GM12878 (cell line): ENCODE data around the gene CORO1C. TPM values are rescaled to one million over a fixed set of nuclear protein-coding genes. Genes with fewer than 3 reads are reported as not detected.
A peak's percentile ranks its signal among the peaks of the same experiment; 100 is the strongest.

ENCODE experiments used
- ATAC-seq: fragments of 200-7000 bp; cut with Tn5 transposase; 3 replicates; pipeline ENCODE4 v1.9.1; 2020; ENCODE audit warnings: mild to moderate bottlenecking, moderate library complexity
- BruUV-seq: library from RNA; stranded (reverse); fragments of 400-500 nt; replicated peaks from 2 replicates; lab custom pipeline; 2021; lab: Mats Ljungman, UMichigan
- CTCF ChIA-PET: fragments of 300-600 bp; sonication (Branson Sonifier 250); formaldehyde crosslinking; extraction: SDS; loops from one replicate; lab custom pipeline; 2021; ENCODE audit warnings: inconsistent platforms; lab: Yijun Ruan, JAX
- POLR2A ChIA-PET: fragments of 350-600 bp; formaldehyde crosslinking; extraction: SDS; loops from one replicate; lab custom pipeline; 2021; ENCODE audit warnings: inconsistent platforms; lab: Charles Lee
- RAD21 ChIA-PET: fragments of 300-600 bp; sonication (Branson Sonifier 250); formaldehyde crosslinking; loops from one replicate; lab custom pipeline; 2023; ENCODE audit warnings: antibody characterized with exemption; ENCODE audit not compliant: unreplicated experiment; lab: Charles Lee
- SMC1A ChIA-PET: fragments of 300-600 bp; sonication (Branson Sonifier 250); formaldehyde crosslinking; loops from one replicate; lab custom pipeline; 2023; ENCODE audit not compliant: unreplicated experiment, uncharacterized antibody; lab: Charles Lee
- DNase-seq: peaks from one replicate; pipeline ENCODE4 v3.0.0-alpha.2; 2011; ENCODE audit warnings: low read depth, low spot score
- FAIRE-seq: peaks from 3 replicates; lab custom pipeline; 2011; peaks lifted over from hg19 to GRCh38; lab: Jason Lieb, UNC
- H2AFZ ChIP-seq: 2 replicates; pipeline ENCODE4 v1.6.0; 2011; ENCODE audit warnings: low read depth, low read length, control low read depth; ENCODE audit not compliant: control insufficient read depth
- H3K27ac ChIP-seq: 2 replicates; pipeline ENCODE4 v1.5.1; 2011; ENCODE audit warnings: control low read depth; ENCODE audit not compliant: control insufficient read depth, insufficient read depth
- H3K27me3 ChIP-seq, 2 experiments: replicated peaks in 1 of 2; 2 replicates each; pipeline versions ENCODE4 v1.6.0 to v1.6.1; 2011; ENCODE audit warnings: low read length in 1 of 2; ENCODE audit not compliant: control insufficient read depth in 2 of 2, insufficient read depth in 2 of 2
- H3K36me3 ChIP-seq, 2 experiments: 2 replicates each; pipeline ENCODE4 v1.5.1; 2011; ENCODE audit warnings: low read length in 1 of 2; ENCODE audit not compliant: control insufficient read depth in 2 of 2, insufficient read depth in 2 of 2
- H3K4me1 ChIP-seq: 2 replicates; pipeline ENCODE4 v1.6.1; 2011; ENCODE audit warnings: mild to moderate bottlenecking, low read length, moderate library complexity, mixed read lengths; ENCODE audit not compliant: control insufficient read depth, insufficient read depth
- H3K4me2 ChIP-seq: 2 replicates; pipeline ENCODE4 v1.6.0; 2011; ENCODE audit warnings: control low read depth; ENCODE audit not compliant: control insufficient read depth, insufficient read depth
- H3K4me3 ChIP-seq: fragments of 200-600 bp; sonication (generic); 2 replicates; pipeline ENCODE4 v1.5.1; 2016
- H3K79me2 ChIP-seq: 2 replicates; pipeline ENCODE4 v1.6.0; 2011; ENCODE audit warnings: low read length; ENCODE audit not compliant: control insufficient read depth, insufficient read depth
- H3K9ac ChIP-seq: 2 replicates; pipeline ENCODE4 v1.8.0; 2011; ENCODE audit warnings: low read length, control low read depth, mixed read lengths; ENCODE audit not compliant: control insufficient read depth, insufficient read depth
- H3K9me3 ChIP-seq: replicated peaks from 3 replicates; pipeline ENCODE4 v1.5.1; 2011; ENCODE audit warnings: mild to moderate bottlenecking, low read length; ENCODE audit not compliant: control insufficient read depth, insufficient read depth
- H4K20me1 ChIP-seq: 2 replicates; pipeline ENCODE4 v1.6.0; 2011; ENCODE audit not compliant: control insufficient read depth, insufficient read depth
- CHD4 ChIP-seq: fragments of 200-600 bp; sonication (generic); IDR thresholded peaks from 2 replicates; pipeline ENCODE4 v1.6.1; 2016; ENCODE audit warnings: mild to moderate bottlenecking
- CREM ChIP-seq: IDR thresholded peaks from 2 replicates; pipeline ENCODE4 v1.6.1; 2014; ENCODE audit warnings: antibody characterized with exemption, low read depth
- ETV6 ChIP-seq, 2 experiments: fragments of 450-650 bp in 1 of 2; IDR thresholded peaks in 1 of 2; conservative IDR thresholded peaks in 1 of 2; 2 replicates each; pipeline ENCODE4 v1.6.1; 2014; ENCODE audit warnings: antibody characterized with exemption in 1 of 2, borderline replicate concordance in 1 of 2, low read depth in 1 of 2, mild to moderate bottlenecking in 1 of 2, moderate library complexity in 1 of 2
- FOXK2 ChIP-seq: fragments of 450-650 bp; IDR thresholded peaks from 2 replicates; pipeline ENCODE4 v1.6.1; 2017; ENCODE audit warnings: mild to moderate bottlenecking, moderate library complexity
- FOXM1 ChIP-seq: IDR thresholded peaks from 2 replicates; pipeline ENCODE4 v1.6.1; 2012; ENCODE audit warnings: low read depth, mild to moderate bottlenecking, inconsistent platforms, low read length, moderate library complexity
- KLF5 ChIP-seq: fragments of 450-650 bp; IDR thresholded peaks from 2 replicates; pipeline ENCODE4 v1.6.1; 2014; ENCODE audit warnings: mild to moderate bottlenecking; ENCODE audit not compliant: partially characterized antibody
- MTA2 ChIP-seq: fragments of 450-650 bp; IDR thresholded peaks from 2 replicates; pipeline ENCODE4 v1.6.1; 2016; ENCODE audit warnings: low read depth, mild to moderate bottlenecking, moderate library complexity
- POLR2A ChIP-seq: IDR thresholded peaks from 2 replicates; pipeline ENCODE4 v1.6.1; 2011; ENCODE audit warnings: low read depth, mild to moderate bottlenecking, low read length
- POLR2AphosphoS2 ChIP-seq: IDR thresholded peaks from 2 replicates; pipeline ENCODE4 v1.6.1; 2011; ENCODE audit warnings: low read depth, mild to moderate bottlenecking, low read length, improper control_type of control experiment, moderate library complexity
- ZSCAN29 ChIP-seq: fragments of 450-650 bp; IDR thresholded peaks from 2 replicates; pipeline ENCODE4 v1.6.1; 2017; ENCODE audit warnings: mild to moderate bottlenecking, moderate library complexity
- ZZZ3 ChIP-seq: IDR thresholded peaks from 2 replicates; pipeline ENCODE4 v1.6.1; 2011; ENCODE audit warnings: low read depth; ENCODE audit not compliant: control insufficient read depth, insufficient read length
- WGBS: methylation state at CpG from one replicate; pipeline ENCODE4 v1.1.6; 2016; ENCODE audit warnings: low lambda C conversion rate; ENCODE audit not compliant: insufficient replicate concordance, insufficient coverage; ENCODE audit errors: missing lambda C conversion rate; 5-methylcytosine and 5-hydroxymethylcytosine counted together
- in situ Hi-C: fragments of 300-500 bp; cut with MboI; formaldehyde crosslinking; loops from 9 replicates; pipeline ENCODE4 v1.14.3; 2018; ENCODE audit warnings: mixed read lengths
- intact Hi-C: fragments of 100-400 bp; cut with micrococcal nuclease; formaldehyde crosslinking; loops from one replicate; pipeline ENCODE4 v1.14.2; 2022; ENCODE audit not compliant: unreplicated experiment
- polyA plus RNA-seq, 11 experiments: library from polyadenylated mRNA; depleted of rRNA in 4 of 11; unstranded in 6 of 11; stranded (reverse) in 5 of 11; fragments of >200 nt; fragmentation: Nextera tagmentation in 4 of 11; fragmentation: Illumina TruSeq in 1 of 11; extraction: Ambion mirVana in 4 of 11; extraction: Trizol in 1 of 11; gene quantifications; 1 replicate in 1 of 11; 2 replicates in 10 of 11; pipeline versions ENCODE4 v1.2.1 to v1.2.3, GENCODE V29; 2011 to 2016; ENCODE audit warnings: inconsistent platforms in 2 of 11, missing spikeins in 2 of 11, low read depth in 1 of 11
- total RNA-seq, 4 experiments: library from RNA; depleted of rRNA in 3 of 4; stranded (reverse); fragments of >200 nt in 3 of 4; fragmentation: Illumina TruSeq in 1 of 4; extraction: Trizol in 1 of 4; gene quantifications; 2 replicates each; pipeline versions ENCODE4 v1.2.1 to v1.2.3, GENCODE V29; 2013 to 2021
- TF ChIP-seq, protein P1 (sequence below): fragments of 450-650 bp; IDR thresholded peaks from 2 replicates; pipeline ENCODE4 v1.6.1; 2017; ENCODE audit warnings: mild to moderate bottlenecking, moderate library complexity

CORO1C gene
- total and polyA plus RNA-seq, 10 of the 15 experiments (the other 5 are each of a cell fraction or from before 2014, with no cell fraction given), result 52.7 to 254 (median 171) TPM

DNA sequence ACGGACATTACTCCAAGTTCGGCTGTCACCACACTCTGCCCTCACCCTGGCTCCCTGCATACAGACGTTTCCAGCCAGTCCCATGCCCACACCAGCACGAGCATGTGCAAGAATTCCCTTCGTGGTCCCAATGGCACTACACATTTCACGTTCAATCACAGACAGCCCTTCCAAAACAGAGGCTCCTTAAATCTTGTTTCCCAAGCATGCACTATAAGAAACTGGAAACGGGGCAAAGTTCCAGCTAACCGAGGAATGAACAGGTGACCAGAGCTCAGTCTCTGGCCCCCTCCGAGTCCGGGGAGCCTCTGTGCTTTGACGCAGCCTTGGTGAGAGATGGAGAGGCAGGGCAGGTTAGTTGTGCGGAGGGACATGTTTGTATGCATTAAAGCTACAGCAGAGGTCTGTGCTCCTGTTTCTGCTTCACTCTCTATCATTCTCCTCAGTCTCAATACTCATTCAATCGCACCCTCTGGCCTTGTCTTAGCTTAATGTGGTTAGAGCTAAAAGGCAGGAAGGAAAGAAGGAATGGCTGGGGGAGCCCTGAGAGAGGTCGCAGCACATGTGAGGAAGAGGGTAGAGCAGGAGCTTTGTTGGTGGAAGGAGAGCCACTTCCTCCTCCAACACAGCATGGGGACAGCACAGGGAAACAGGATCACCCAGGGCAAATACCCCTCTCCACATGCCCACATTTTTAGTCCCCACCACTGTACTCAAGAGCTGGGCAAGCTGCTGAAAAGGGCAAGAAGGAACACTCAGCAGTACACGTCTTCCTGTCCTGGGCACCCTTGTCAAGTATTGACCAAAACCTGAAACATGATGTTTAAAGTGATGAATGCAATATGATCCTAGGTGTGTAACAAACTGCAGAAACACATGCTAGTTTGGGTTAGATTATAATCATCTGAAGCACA lies 85.4 kb downstream of the CORO1C start:
- intact Hi-C loops, result no loop called here
- 90% methylated on average over 15 of the region's 15 CpGs for WGBS
- TF ChIP-seq ZZZ3 (no peak), POLR2A (peak; percentile 39; the same call in 1 of the 2 replicates), POLR2AphosphoS2 (peak; percentile 58; the same call in 1 of the 2 replicates)
- H3K36me3 ChIP-seq, result peaks cover 17 to 35% of the 10 kb centered on the region in 2 experiments
- POLR2A ChIA-PET, result interaction anchor here (0.6 to 1.9 kb wide), 4 partner anchors 9 to 192 kb away, joined by 3 to 5 read pairs (median 3); no protein-coding TSS in a partner anchor
- no peaks in the 10 kb centered on the region for H3K79me2 ChIP-seq
- ATAC-seq (no peak), DNase-seq (no peak), FAIRE-seq (peak; percentile 47)
- no peak overlapping the region for H3K9ac ChIP-seq
- no peak overlapping the region for H3K27ac ChIP-seq
- no peak overlapping the region for H2AFZ ChIP-seq
- peaks cover 16% of the 10 kb centered on the region for H3K4me1 ChIP-seq
- H3K27me3 ChIP-seq, result no peaks in the 10 kb centered on the region
- SMC1A ChIA-PET, result interaction anchor here (1.0 to 3.3 kb wide), 7 partner anchors 9 to 304 kb away, joined by 3 to 20 read pairs (median 6); no protein-coding TSS in a partner anchor
- RAD21 ChIA-PET, result interaction anchor here (2.0 kb wide), 1 partner anchor 18 kb away, joined by 6 read pairs; no protein-coding TSS in a partner anchor
- CTCF ChIA-PET, result interaction anchor here (0.6 to 2.7 kb wide), 5 partner anchors 25 to 158 kb away, joined by 3 to 9 read pairs (median 5); no protein-coding TSS in a partner anchor
- no peaks in the 10 kb centered on the region for H3K9me3 ChIP-seq
- no peak overlapping the region for H3K4me3 ChIP-seq
- BruUV-seq, result no TSS peak
- H4K20me1 ChIP-seq, result no peaks in the 10 kb centered on the region
- H3K4me2 ChIP-seq, result no peak overlapping the region
- in situ Hi-C loops, result no loop called here

DNA sequence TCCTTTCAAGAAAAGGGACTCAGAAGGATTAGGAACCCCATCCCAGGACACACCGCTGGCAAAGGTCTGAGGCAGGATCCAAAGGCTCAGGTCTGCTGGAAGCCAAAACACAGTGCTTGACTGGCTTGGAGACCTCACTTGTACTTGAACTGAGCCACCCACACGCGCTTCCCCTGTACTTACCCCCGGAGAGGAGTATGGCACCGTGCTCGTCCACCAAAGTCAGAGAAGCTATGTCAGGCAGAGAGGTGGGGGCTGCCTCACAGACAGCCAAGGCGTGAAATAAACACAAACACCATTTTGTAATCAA lies 86.6 kb downstream of the CORO1C start:
- no peak for FAIRE-seq
- Histone ChIP-seq H3K4me1 (peaks cover 25% of the 10 kb centered on the region), H3K4me3 (no peak overlapping the region), H3K27me3 (no peaks in the 10 kb centered on the region), H4K20me1 (no peaks in the 10 kb centered on the region), H3K27ac (no peak overlapping the region), H3K79me2 (no peaks in the 10 kb centered on the region), H3K9ac (no peak overlapping the region), H3K36me3 (peaks cover 17 to 32% of the 10 kb centered on the region in 2 experiments), H3K9me3 (no peaks in the 10 kb centered on the region), H2AFZ (no peak overlapping the region), H3K4me2 (no peak overlapping the region)
- no peak for ATAC-seq
- BruUV-seq, result no TSS peak
- RAD21 ChIA-PET, result no interaction called here
- CTCF ChIA-PET, result no interaction called here
- TF ChIP-seq CHD4, result no peak
- TF ChIP-seq MTA2, result no peak
- TF ChIP-seq ZSCAN29, result no peak
- TF ChIP-seq ETV6 (conservative IDR thresholded peaks at IDR 0.05 in 1 of 2, IDR thresholded peaks at IDR 0.05 in 1 of 2; ENCODE audit: borderline replicate concordance in 1 of 2, low read depth in 1 of 2), result no peak
- TF ChIP-seq, protein P1, sequence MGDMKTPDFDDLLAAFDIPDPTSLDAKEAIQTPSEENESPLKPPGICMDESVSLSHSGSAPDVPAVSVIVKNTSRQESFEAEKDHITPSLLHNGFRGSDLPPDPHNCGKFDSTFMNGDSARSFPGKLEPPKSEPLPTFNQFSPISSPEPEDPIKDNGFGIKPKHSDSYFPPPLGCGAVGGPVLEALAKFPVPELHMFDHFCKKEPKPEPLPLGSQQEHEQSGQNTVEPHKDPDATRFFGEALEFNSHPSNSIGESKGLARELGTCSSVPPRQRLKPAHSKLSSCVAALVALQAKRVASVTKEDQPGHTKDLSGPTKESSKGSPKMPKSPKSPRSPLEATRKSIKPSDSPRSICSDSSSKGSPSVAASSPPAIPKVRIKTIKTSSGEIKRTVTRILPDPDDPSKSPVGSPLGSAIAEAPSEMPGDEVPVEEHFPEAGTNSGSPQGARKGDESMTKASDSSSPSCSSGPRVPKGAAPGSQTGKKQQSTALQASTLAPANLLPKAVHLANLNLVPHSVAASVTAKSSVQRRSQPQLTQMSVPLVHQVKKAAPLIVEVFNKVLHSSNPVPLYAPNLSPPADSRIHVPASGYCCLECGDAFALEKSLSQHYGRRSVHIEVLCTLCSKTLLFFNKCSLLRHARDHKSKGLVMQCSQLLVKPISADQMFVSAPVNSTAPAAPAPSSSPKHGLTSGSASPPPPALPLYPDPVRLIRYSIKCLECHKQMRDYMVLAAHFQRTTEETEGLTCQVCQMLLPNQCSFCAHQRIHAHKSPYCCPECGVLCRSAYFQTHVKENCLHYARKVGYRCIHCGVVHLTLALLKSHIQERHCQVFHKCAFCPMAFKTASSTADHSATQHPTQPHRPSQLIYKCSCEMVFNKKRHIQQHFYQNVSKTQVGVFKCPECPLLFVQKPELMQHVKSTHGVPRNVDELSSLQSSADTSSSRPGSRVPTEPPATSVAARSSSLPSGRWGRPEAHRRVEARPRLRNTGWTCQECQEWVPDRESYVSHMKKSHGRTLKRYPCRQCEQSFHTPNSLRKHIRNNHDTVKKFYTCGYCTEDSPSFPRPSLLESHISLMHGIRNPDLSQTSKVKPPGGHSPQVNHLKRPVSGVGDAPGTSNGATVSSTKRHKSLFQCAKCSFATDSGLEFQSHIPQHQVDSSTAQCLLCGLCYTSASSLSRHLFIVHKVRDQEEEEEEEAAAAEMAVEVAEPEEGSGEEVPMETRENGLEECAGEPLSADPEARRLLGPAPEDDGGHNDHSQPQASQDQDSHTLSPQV, result no peak
- no peak for TF ChIP-seq FOXK2
- TF ChIP-seq KLF5, result no peak
- no peak for TF ChIP-seq FOXM1
- TF ChIP-seq CREM, result no peak
- no peak for DNase-seq
- POLR2A ChIA-PET, result no interaction called here
- SMC1A ChIA-PET, result interaction anchor here (1.3 to 3.3 kb wide), 3 partner anchors 9 to 305 kb away, joined by 3 to 20 read pairs (median 15); no protein-coding TSS in a partner anchor
- intact Hi-C loops (no loop called here), in situ Hi-C loops (no loop called here)
- 97% methylated on average over 7 of the region's 7 CpGs for WGBS
